GM23338 (cell line): ENCODE results near the gene CUX1. TPM values are rescaled to one million over a fixed set of nuclear protein-coding genes. Genes with fewer than 3 reads are reported as not detected.

ENCODE experiments used
- ATAC-seq: fragments of 200-7000 bp; cut with Tn5 transposase; 3 replicates; pipeline ENCODE4 v1.9.1; 2020
- DNase-seq: peaks from one replicate; pipeline ENCODE4 v3.0.0-alpha.2; 2015; ENCODE audit warnings: low spot score
- H2AFZ ChIP-seq: fragments of 200-600 bp; sonication (generic); 2 replicates; pipeline ENCODE4 v1.8.0; 2016; ENCODE audit warnings: antibody characterized with exemption, mild to moderate bottlenecking, moderate library complexity
- H3F3A ChIP-seq: fragments of 200-600 bp; sonication (generic); replicated peaks from 2 replicates; pipeline ENCODE4 v1.8.0; 2017; ENCODE audit warnings: antibody characterized with exemption, mixed run types, low read depth
- H3K27ac ChIP-seq: fragments of 200-600 bp; sonication (generic); 2 replicates; pipeline ENCODE4 v1.6.1; 2016; ENCODE audit warnings: low read depth
- H3K27me3 ChIP-seq: fragments of 200-600 bp; sonication (generic); 2 replicates; pipeline ENCODE4 v1.8.0; 2016; ENCODE audit warnings: mild to moderate bottlenecking, mixed run types, moderate library complexity; ENCODE audit not compliant: insufficient read depth
- H3K36me3 ChIP-seq: fragments of 200-600 bp; sonication (generic); 2 replicates; pipeline ENCODE4 v1.8.0; 2016; ENCODE audit warnings: mild to moderate bottlenecking; ENCODE audit not compliant: insufficient read depth
- H3K4me1 ChIP-seq: fragments of 200-600 bp; sonication (generic); 2 replicates; pipeline ENCODE4 v1.8.0; 2016; ENCODE audit warnings: mild to moderate bottlenecking, moderate library complexity; ENCODE audit not compliant: insufficient read depth
- H3K4me2 ChIP-seq: fragments of 200-600 bp; sonication (generic); 2 replicates; pipeline ENCODE4 v1.7.1; 2017; ENCODE audit warnings: mixed run types
- H3K4me3 ChIP-seq: fragments of 200-600 bp; sonication (generic); 2 replicates; pipeline ENCODE4 v1.6.1; 2016; ENCODE audit warnings: mixed run types
- H3K79me2 ChIP-seq: fragments of 200-600 bp; sonication (generic); replicated peaks from 2 replicates; pipeline ENCODE4 v1.8.0; 2017; ENCODE audit warnings: mild to moderate bottlenecking; ENCODE audit not compliant: insufficient read depth
- H3K9me2 ChIP-seq: fragments of 200-600 bp; sonication (generic); 2 replicates; pipeline ENCODE4 v1.8.0; 2017; ENCODE audit not compliant: insufficient read depth
- H4K20me1 ChIP-seq: fragments of 200-600 bp; sonication (generic); replicated peaks from 2 replicates; pipeline ENCODE4 v1.8.0; 2017; ENCODE audit warnings: mild to moderate bottlenecking; ENCODE audit not compliant: insufficient read depth
- H3K27ac Mint-ChIP-seq: 2 replicates; pipeline ENCODE4 v1.8.0; 2020; ENCODE audit warnings: inconsistent platforms, mild to moderate bottlenecking, moderate library complexity, mixed read lengths
- H3K27me3 Mint-ChIP-seq: 3 replicates; pipeline ENCODE4 v1.8.0; 2022; ENCODE audit warnings: low read depth, mild to moderate bottlenecking, moderate library complexity, mixed read lengths, inconsistent platforms; ENCODE audit not compliant: insufficient read depth, poor library complexity
- H3K36me3 Mint-ChIP-seq: 3 replicates; pipeline ENCODE4 v1.8.0; 2021; ENCODE audit warnings: low read depth, mild to moderate bottlenecking, inconsistent platforms, moderate library complexity, mixed read lengths
- H3K4me1 Mint-ChIP-seq: 3 replicates; pipeline ENCODE4 v1.8.0; 2020; ENCODE audit warnings: mild to moderate bottlenecking, inconsistent platforms, mixed read lengths
- H3K4me3 Mint-ChIP-seq: 3 replicates; pipeline ENCODE4 v1.8.0; 2021; ENCODE audit warnings: moderate library complexity, mild to moderate bottlenecking, inconsistent platforms, mixed read lengths
- H3K9me3 Mint-ChIP-seq: 3 replicates; pipeline ENCODE4 v1.8.0; 2020; ENCODE audit warnings: moderate library complexity, mild to moderate bottlenecking, inconsistent platforms, mixed read lengths
- CREB1 ChIP-seq: fragments of 250-450 bp; sonication (Bioruptor Pico); IDR thresholded peaks from 2 replicates; pipeline ENCODE4 v1.5.0; 2020; ENCODE audit warnings: low read depth, mild to moderate bottlenecking, moderate library complexity
- CTCF ChIP-seq, 2 experiments: fragments of 200-600 bp in 1 of 2; sonication (generic) in 1 of 2; conservative IDR thresholded peaks; 2 replicates each; pipeline versions ENCODE4 v1.5.1 to v1.6.1; 2016 to 2017; ENCODE audit warnings: antibody characterized with exemption in 2 of 2, low read depth in 2 of 2, mild to moderate bottlenecking in 2 of 2, moderate library complexity in 1 of 2
- ETS1 ChIP-seq: IDR thresholded peaks from 2 replicates; pipeline ENCODE4 v1.6.1; 2016; ENCODE audit warnings: antibody characterized with exemption
- EZH2 ChIP-seq: fragments of 200-600 bp; sonication (generic); IDR thresholded peaks from one replicate; pipeline ENCODE4 v1.8.0; 2017; ENCODE audit warnings: antibody characterized with exemption, mild to moderate bottlenecking, low read depth; ENCODE audit not compliant: unreplicated experiment
- EZH2phosphoT487 ChIP-seq: fragments of 200-600 bp; sonication (generic); IDR thresholded peaks from one replicate; pipeline ENCODE4 v1.8.1; 2018; ENCODE audit warnings: antibody characterized with exemption; ENCODE audit not compliant: unreplicated experiment
- JUNB ChIP-seq: IDR thresholded peaks from one replicate; pipeline ENCODE4 v1.6.1; 2016; ENCODE audit warnings: antibody characterized with exemption; ENCODE audit not compliant: unreplicated experiment
- NANOG ChIP-seq: IDR thresholded peaks from 2 replicates; pipeline ENCODE4 v1.6.1; 2016; ENCODE audit warnings: antibody characterized with exemption, borderline replicate concordance
- POLR2AphosphoS5 ChIP-seq: IDR thresholded peaks from 2 replicates; pipeline ENCODE4 v1.6.1; 2016; ENCODE audit warnings: antibody characterized with exemption, low read depth
- REST ChIP-seq: IDR thresholded peaks from one replicate; pipeline ENCODE4 v1.6.1; 2018; ENCODE audit warnings: antibody characterized with exemption; ENCODE audit not compliant: unreplicated experiment
- STAT1 ChIP-seq: IDR thresholded peaks from one replicate; pipeline ENCODE4 v1.6.1; 2016; ENCODE audit warnings: antibody characterized with exemption; ENCODE audit not compliant: unreplicated experiment
- ZNF114 ChIP-seq: fragments of 250-450 bp; sonication (Bioruptor Pico); IDR thresholded peaks from 2 replicates; pipeline ENCODE4 v1.5.0; 2020; ENCODE audit warnings: mild to moderate bottlenecking, moderate library complexity
- polyA plus RNA-seq: library from polyadenylated mRNA; unstranded; fragments of >200 nt; fragmentation: Nextera tagmentation; extraction: Ambion mirVana; gene quantifications from 2 replicates; pipeline ENCODE4 v1.2.1, GENCODE V29; 2016
- total RNA-seq: library from RNA; depleted of rRNA; stranded (reverse); fragments of >200 nt; shearing (Covaris generic); gene quantifications from 2 replicates; pipeline ENCODE4 v1.2.3, GENCODE V29; 2014
- TF ChIP-seq, protein P1 (sequence below): fragments of 250-450 bp; sonication (Bioruptor Pico); IDR thresholded peaks from 2 replicates; pipeline ENCODE4 v1.5.0; 2020; ENCODE audit warnings: mild to moderate bottlenecking, moderate library complexity

CUX1 gene
- total and polyA plus RNA-seq, 2 experiments from 2014 or later, result 49.9 to 64.0 TPM

GRCh38 chr7:102225025-102225424 is 407.6 kb downstream of the CUX1 start (continued):
- TF ChIP-seq, protein P1, sequence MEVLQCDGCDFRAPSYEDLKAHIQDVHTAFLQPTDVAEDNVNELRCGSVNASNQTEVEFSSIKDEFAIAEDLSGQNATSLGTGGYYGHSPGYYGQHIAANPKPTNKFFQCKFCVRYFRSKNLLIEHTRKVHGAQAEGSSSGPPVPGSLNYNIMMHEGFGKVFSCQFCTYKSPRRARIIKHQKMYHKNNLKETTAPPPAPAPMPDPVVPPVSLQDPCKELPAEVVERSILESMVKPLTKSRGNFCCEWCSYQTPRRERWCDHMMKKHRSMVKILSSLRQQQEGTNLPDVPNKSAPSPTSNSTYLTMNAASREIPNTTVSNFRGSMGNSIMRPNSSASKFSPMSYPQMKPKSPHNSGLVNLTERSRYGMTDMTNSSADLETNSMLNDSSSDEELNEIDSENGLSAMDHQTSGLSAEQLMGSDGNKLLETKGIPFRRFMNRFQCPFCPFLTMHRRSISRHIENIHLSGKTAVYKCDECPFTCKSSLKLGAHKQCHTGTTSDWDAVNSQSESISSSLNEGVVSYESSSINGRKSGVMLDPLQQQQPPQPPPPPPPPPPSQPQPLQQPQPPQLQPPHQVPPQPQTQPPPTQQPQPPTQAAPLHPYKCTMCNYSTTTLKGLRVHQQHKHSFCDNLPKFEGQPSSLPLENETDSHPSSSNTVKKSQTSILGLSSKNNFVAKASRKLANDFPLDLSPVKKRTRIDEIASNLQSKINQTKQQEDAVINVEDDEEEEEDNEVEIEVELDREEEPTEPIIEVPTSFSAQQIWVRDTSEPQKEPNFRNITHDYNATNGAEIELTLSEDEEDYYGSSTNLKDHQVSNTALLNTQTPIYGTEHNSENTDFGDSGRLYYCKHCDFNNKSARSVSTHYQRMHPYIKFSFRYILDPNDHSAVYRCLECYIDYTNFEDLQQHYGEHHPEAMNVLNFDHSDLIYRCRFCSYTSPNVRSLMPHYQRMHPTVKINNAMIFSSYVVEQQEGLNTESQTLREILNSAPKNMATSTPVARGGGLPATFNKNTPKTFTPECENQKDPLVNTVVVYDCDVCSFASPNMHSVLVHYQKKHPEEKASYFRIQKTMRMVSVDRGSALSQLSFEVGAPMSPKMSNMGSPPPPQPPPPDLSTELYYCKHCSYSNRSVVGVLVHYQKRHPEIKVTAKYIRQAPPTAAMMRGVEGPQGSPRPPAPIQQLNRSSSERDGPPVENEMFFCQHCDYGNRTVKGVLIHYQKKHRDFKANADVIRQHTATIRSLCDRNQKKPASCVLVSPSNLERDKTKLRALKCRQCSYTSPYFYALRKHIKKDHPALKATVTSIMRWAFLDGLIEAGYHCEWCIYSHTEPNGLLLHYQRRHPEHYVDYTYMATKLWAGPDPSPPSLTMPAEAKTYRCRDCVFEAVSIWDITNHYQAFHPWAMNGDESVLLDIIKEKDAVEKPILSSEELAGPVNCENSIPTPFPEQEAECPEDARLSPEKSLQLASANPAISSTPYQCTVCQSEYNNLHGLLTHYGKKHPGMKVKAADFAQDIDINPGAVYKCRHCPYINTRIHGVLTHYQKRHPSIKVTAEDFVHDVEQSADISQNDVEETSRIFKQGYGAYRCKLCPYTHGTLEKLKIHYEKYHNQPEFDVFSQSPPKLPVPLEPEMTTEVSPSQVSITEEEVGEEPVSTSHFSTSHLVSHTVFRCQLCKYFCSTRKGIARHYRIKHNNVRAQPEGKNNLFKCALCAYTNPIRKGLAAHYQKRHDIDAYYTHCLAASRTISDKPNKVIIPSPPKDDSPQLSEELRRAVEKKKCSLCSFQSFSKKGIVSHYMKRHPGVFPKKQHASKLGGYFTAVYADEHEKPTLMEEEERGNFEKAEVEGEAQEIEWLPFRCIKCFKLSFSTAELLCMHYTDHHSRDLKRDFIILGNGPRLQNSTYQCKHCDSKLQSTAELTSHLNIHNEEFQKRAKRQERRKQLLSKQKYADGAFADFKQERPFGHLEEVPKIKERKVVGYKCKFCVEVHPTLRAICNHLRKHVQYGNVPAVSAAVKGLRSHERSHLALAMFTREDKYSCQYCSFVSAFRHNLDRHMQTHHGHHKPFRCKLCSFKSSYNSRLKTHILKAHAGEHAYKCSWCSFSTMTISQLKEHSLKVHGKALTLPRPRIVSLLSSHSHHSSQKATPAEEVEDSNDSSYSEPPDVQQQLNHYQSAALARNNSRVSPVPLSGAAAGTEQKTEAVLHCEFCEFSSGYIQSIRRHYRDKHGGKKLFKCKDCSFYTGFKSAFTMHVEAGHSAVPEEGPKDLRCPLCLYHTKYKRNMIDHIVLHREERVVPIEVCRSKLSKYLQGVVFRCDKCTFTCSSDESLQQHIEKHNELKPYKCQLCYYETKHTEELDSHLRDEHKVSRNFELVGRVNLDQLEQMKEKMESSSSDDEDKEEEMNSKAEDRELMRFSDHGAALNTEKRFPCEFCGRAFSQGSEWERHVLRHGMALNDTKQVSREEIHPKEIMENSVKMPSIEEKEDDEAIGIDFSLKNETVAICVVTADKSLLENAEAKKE (CRISPR knock-in tag), result no peak
- TF ChIP-seq ETS1 (no peak), ZNF114 (CRISPR knock-in tag) (no peak), CREB1 (CRISPR knock-in tag) (no peak), JUNB (no peak)

GRCh38 chr7:102227371-102227770 is 409.9 kb downstream of the CUX1 start:
- no peak for DNase-seq
- Mint-ChIP-seq H3K36me3 (peaks cover 31% of the 10 kb centered on the region), H3K27ac (no peak overlapping the region)
- no peak for TF ChIP-seq ZNF114 (CRISPR knock-in tag)
- no peak for TF ChIP-seq ETS1
- no peak for TF ChIP-seq STAT1
- TF ChIP-seq EZH2, result no peak
- TF ChIP-seq EZH2phosphoT487, result no peak
- TF ChIP-seq REST, result no peak
- TF ChIP-seq CTCF (conservative IDR thresholded peaks at IDR 0.05; ENCODE audit: low read depth in 2 of 2), result no peak
- TF ChIP-seq POLR2AphosphoS5, result no peak
- TF ChIP-seq NANOG, result no peak

More at GRCh38 chr7:102227371-102227770, 409.9 kb downstream of the CUX1 start:
- no peak overlapping the region for H3K4me3 ChIP-seq
- Mint-ChIP-seq H3K4me1 (no peaks in the 10 kb centered on the region), H3K4me3 (no peak overlapping the region), H3K27me3 (peaks cover 5% of the 10 kb centered on the region), H3K9me3 (no peaks in the 10 kb centered on the region)
- H3K36me3 ChIP-seq, result no peaks in the 10 kb centered on the region; the same call in 1 of the 2 replicates
- no peak overlapping the region for H2AFZ ChIP-seq
- H3K27me3 ChIP-seq, result no peaks in the 10 kb centered on the region
- no peaks in the 10 kb centered on the region for H3K79me2 ChIP-seq
- H3K4me1 ChIP-seq, result no peaks in the 10 kb centered on the region
- H4K20me1 ChIP-seq, result no peaks in the 10 kb centered on the region; the same call in 1 of the 2 replicates
- H3K4me2 ChIP-seq, result no peak overlapping the region
- no peak for ATAC-seq
- H3K27ac ChIP-seq, result no peak overlapping the region
- H3F3A ChIP-seq, result 0 out of 2 replicates have a peak, but pooled peaks cover under 1% of the 10 kb centered on the region
- H3K9me2 ChIP-seq, result no peaks in the 10 kb centered on the region
